ENCODE data around the gene NEK9. TPM values are rescaled to one million over a fixed set of nuclear protein-coding genes. Genes with fewer than 3 reads are reported as not detected.

Gene NEK9
- total RNA-seq, 1 donor from 2014 or later: 26.3 TPM

DNA sequence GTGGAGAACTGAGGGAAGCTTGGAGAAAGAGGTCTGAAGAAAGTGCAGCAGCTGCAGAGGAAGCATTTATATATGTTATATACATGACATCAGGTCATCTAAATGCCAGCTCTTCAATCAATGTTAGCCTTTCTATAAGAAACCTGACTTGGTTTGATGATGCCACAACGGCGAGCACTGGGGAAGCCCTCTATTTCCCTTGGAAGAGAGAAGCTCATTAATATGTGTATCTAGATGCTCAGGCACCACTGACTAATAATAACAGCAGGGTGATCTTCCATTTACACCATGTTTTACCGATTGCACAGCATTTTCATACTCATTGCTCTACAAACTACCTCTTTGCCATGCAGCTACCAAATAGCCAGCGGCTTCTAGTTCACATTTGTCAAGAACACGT lies 63.8 kb downstream of the NEK9 start:
- no peak for DNase-seq (ENCODE audit: low read depth)
- peak overlapping the region; percentile 76 for H3K4me3 ChIP-seq (ENCODE audit: low read depth, low read length)
- FAIRE-seq: no peak
- TF ChIP-seq, protein P1, sequence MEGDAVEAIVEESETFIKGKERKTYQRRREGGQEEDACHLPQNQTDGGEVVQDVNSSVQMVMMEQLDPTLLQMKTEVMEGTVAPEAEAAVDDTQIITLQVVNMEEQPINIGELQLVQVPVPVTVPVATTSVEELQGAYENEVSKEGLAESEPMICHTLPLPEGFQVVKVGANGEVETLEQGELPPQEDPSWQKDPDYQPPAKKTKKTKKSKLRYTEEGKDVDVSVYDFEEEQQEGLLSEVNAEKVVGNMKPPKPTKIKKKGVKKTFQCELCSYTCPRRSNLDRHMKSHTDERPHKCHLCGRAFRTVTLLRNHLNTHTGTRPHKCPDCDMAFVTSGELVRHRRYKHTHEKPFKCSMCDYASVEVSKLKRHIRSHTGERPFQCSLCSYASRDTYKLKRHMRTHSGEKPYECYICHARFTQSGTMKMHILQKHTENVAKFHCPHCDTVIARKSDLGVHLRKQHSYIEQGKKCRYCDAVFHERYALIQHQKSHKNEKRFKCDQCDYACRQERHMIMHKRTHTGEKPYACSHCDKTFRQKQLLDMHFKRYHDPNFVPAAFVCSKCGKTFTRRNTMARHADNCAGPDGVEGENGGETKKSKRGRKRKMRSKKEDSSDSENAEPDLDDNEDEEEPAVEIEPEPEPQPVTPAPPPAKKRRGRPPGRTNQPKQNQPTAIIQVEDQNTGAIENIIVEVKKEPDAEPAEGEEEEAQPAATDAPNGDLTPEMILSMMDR (IDR thresholded peaks at IDR 0.05; ENCODE audit: insufficient read depth, low read length, severe bottlenecking): no peak
- H3K27me3 ChIP-seq (ENCODE audit: control insufficient read depth, insufficient read depth, low read length): no peaks in the 10 kb centered on the region
- H3K36me3 ChIP-seq (ENCODE audit: control insufficient read depth, insufficient read depth, low read length): no peaks in the 10 kb centered on the region

DNA sequence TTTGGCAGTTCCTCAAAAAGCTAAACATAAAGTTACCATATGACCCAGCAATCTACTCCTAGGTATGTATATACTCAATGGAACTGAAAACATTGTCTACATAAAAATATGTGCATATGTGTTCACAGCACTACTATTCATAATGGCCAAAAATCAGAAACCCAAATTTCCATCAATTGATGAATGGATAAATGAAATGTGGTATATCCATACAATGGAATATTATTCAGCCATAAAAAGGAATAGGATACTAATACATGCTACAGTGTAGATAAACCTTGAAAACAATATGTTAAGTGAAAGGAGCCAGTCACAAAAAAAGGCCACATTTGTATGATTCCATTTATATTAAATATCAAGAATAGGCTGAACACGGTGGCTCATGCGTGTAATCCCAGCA lies 66.4 kb downstream of the NEK9 start:
- FAIRE-seq: no peak
- TF ChIP-seq, protein P1 (IDR thresholded peaks at IDR 0.05; ENCODE audit: insufficient read depth, low read length, severe bottlenecking): no peak

DNA sequence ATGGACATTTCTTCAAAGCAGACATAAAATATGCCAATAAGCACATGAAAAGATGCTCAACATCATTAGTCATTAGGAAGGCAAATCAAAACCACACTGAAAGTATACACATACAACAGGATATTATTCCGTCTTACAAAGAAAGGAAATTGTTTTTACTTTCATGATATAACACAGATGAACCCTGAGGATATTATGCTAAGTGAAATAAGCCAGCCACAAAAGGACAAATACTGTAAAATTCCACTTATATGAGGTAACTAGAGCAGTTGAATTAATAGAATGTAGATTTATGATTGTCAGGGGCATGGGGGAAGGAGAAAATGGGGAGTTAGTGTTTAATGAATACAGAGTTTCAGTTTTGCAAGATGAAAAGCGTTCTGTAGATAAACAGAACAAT lies 67.2 kb downstream of the NEK9 start:
- Histone ChIP-seq H3K4me3 (ENCODE audit: low read depth, low read length) (no peak overlapping the region), H3K36me3 (ENCODE audit: control insufficient read depth, insufficient read depth, low read length) (no peaks in the 10 kb centered on the region), H3K27me3 (ENCODE audit: control insufficient read depth, insufficient read depth, low read length) (no peaks in the 10 kb centered on the region)
- TF ChIP-seq, protein P1 (IDR thresholded peaks at IDR 0.05; ENCODE audit: insufficient read depth, low read length, severe bottlenecking): no peak
- FAIRE-seq: no peak
- no peak for DNase-seq (ENCODE audit: low read depth)

More for the DNA sequence above, 66.4 kb downstream of the NEK9 start:
- Histone ChIP-seq H3K4me3 (ENCODE audit: low read depth, low read length) (no peak overlapping the region), H3K36me3 (ENCODE audit: control insufficient read depth, insufficient read depth, low read length) (no peaks in the 10 kb centered on the region), H3K27me3 (ENCODE audit: control insufficient read depth, insufficient read depth, low read length) (no peaks in the 10 kb centered on the region)
- no peak for DNase-seq (ENCODE audit: low read depth)

DNA sequence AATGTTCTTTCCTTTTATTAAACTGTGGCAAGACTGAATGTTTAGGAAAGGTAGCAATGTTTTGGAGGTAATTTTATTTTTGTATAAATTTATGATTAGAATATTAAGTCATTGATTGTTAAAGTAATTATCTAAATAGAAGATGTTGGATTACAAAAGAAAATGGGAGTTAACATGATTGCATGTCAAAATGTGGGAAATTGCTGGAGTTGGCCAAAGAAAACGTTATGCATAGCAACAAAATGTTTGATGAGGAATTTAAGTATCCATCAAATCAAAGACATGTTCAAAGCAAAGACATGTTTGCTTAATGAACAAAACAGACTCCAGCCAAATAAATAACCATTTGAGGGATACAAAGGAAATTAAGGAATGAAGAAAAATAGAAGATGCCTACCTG lies 72.4 kb downstream of the NEK9 start:
- H3K27me3 ChIP-seq (ENCODE audit: control insufficient read depth, insufficient read depth, low read length): no peaks in the 10 kb centered on the region
- FAIRE-seq (no peak), DNase-seq (ENCODE audit: low read depth) (no peak)
- H3K4me3 ChIP-seq (ENCODE audit: low read depth, low read length): no peak overlapping the region
- no peaks in the 10 kb centered on the region for H3K36me3 ChIP-seq (ENCODE audit: control insufficient read depth, insufficient read depth, low read length)
- TF ChIP-seq, protein P1 (IDR thresholded peaks at IDR 0.05; ENCODE audit: insufficient read depth, low read length, severe bottlenecking): no peak

DNA sequence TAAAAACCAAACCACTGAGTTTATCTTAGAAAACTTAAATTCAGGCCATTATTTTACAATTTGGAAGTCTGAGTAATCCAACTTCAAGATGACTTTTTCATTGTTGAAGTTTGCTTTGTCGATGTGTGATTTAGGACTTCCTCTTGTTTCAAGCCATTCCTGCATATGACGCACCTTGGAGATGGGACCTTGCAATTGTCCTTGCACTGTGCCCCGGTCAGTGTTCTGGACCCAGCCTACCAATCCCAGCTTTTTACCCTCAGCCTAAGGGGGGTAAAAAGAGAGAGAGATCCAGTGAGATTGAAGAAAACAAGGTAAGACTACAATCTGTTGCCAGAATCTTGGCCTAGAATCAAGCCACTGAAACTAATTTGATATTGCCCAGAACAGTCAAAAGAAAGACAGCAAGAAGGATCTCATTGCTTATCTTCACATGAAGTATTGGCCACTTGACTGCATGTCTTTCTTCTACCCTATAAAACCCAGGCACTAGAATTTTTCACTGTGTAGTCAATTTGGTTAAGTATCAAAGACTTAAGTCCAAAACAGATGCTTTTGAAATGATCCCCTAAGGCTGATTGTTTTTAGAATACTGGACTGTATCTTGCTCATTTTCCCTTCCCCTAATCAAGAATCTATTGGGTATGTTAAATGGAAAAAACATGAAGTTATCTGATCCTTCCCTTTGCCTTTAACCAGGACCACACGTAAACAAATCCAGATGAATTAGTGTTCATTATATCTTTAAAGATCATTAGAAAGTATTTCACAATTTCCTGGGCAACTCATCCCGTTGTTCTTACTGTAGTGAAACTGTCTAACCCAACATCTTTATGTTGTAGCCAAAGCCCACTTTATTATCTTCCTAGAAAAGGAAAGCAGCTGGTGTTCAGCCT lies 73.2 kb downstream of the NEK9 start:
- DNase-seq (ENCODE audit: low read depth): no peak
- TF ChIP-seq, protein P1 (IDR thresholded peaks at IDR 0.05; ENCODE audit: insufficient read depth, low read length, severe bottlenecking): no peak

More for the DNA sequence above, 73.2 kb downstream of the NEK9 start:
- no peak for FAIRE-seq
- H3K36me3 ChIP-seq (ENCODE audit: control insufficient read depth, insufficient read depth, low read length): no peaks in the 10 kb centered on the region
- no peaks in the 10 kb centered on the region for H3K27me3 ChIP-seq (ENCODE audit: control insufficient read depth, insufficient read depth, low read length)
- no peak overlapping the region for H3K4me3 ChIP-seq (ENCODE audit: low read depth, low read length)
